ENCODE results near the gene RNF5.
"Not testable (repeated sequence)": the region's sequence is repeated elsewhere in the genome, so short reads cannot be mapped to it uniquely, and the experiment has no call there.

RNF5 gene

DNA sequence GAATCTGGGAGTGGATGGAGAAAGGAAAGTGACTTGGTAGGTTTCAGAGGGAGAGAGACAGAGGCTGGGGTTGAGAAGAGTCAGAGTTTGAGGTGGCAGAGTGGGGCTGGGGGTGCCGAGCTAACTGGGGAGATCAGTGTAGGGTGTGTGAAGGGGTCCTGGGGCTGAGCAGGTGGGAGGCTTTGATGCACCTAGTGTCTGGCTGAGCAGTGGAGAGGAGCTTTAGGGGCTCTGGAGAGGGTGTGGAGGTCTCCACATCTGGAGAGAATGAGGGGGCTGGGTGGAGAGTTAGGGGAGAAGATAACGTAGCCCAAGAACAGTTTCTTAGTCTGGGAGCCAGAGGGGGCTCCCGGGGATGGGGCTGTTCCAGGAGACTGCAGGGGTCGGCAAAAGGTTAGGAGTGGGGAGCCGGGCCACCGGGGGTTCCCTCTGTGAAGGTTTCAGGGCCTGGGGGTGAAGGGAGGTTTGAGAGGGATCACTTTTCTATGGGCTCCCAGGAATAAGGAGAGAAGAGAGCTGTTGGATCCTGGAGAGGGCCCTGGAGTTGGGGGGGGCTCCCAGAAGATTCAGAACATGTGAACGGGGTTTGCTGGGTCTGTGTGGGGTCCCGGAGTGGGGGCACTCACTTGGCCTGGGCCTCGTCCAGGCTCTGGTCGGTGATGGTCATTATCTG, 11.0 kb downstream of the RNF5 start:
- no peak for DNase-seq (ENCODE audit: low read depth, low spot score)

DNA sequence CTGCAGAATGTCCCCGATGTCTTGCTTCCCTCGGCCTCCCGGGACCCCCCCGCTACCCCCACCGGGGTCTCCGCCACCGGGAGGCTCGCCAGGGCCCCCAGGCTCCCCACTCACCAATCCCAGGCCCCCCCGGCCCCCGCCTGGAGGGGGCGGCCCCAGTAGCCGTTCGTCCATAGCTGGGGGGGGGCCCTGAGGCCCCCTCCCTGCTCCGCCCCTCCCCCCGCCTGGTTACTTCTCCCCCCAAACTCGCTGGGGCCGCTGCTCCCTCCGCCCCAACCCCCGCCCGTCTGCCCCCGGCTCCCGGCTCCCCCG, 11.5 kb downstream of the RNF5 start:
- DNase-seq (ENCODE audit: low read depth, low spot score): no peak

DNA sequence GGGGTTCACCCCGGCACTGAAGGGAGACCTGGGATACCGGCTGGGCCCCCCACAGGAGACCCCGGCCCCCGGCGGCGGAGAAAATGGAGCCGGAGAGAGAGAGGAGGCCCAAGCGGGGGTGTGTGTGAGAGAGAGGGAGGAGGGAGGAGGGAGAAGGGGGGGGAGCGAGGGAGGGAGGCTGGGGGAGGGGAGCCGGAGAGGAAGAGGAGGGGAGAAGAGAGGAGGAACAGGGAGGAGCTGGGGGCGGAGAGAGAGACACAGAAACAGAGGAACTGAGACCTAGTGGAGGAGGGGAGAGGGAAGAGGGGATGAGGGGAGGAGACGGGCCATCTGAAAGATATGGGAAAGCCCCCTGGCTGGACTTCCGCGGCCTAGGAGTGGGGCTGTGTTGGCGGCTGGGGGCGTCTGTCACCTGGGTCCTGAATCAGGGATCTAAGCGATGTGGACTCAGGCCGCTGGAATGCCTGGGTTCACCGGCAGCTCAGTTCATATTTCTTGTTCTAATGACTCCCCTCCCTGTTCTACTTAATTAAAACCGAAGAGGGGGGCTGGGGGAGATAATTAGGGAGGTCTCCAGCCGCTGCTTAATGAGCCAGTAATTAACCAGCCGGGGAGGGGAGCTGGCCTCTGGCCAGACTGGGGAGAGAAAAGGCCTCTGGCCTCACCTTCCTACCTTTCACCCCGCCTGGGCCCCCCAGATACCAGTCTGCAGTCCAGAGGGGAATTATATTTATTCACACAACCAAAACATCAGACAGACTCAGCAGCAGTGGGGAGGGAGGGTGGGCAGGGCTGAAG, 12.0 kb downstream of the RNF5 start, which contains the start of gene PBX2:
PBX2 (minus strand) TSS at position 149 of the 798 bp plus-strand sequence. CDS start 287 bp downstream, outside the sequence.
- DNase-seq (ENCODE audit: low read depth, low spot score): peak; percentile 62

DNA sequence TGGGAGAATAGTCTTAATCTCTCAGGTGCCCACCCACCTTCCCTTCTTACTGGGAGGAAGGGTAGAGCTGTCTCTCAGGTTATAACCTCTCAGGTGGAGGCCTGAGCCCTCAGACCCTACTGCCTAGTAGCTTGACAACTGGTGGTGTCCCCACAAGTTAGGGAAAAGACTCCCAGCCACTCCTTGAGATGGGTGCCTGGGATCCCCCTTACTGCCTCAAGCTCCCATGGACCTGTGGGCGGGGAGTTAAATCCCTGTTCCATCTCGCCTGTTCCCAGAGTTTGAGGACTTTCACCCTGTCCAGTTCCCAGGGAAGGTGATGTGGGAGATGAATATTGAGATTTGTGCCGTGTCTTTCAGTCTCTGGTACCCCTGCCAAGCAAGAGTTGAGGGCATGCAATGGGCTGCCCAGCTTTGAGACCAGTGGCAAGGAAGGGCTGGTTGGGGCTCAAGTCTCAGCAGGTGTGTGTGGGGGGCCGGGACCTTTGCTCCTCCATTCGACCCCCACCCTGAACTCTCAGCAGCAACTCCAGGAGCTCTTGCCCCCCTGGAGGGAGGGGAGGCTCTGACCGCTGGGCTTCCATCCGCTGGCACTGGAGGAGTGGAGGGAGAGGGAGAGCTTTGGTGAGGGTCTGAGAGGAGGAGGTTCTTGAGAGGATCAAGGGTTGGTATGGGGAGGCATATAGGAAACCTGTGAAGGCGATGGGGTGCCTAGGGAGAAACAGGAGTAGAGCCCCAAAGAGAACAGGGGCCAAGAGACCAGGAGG, 12.9 kb downstream of the RNF5 start:
- DNase-seq (ENCODE audit: low read depth, low spot score): no peak

GRCh38 chr6:32191696-32192607, 13.7 kb downstream of the RNF5 start:
- no peak for DNase-seq (ENCODE audit: low read depth, low spot score)

DNA sequence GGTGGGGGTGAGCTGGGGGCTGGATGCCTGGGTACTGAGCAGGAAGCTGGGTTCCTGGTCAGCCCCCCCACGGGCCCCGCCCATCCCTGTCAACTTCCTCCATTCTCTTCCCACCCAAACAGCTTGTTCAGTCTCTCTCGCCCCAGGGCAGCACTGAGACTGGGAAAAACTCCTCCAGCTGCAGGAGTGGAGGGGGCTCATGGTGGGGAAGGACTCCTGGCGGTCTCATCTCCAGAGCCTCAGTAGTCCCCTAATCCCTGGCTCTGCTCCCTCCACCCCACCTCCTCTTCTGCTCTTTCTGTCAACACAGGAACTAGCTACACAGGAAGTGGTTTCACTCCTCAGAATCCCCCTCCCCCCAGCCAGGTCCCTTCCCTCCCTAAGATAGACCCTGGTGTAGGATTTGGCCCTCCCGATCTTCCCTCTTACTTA, 14.4 kb downstream of the RNF5 start, which contains the start of gene GPSM3:
GPSM3 (minus strand) TSS at position 36 of the 432 bp plus-strand sequence. CDS start 130 bp downstream, outside the sequence.
- DNase-seq (ENCODE audit: low read depth, low spot score): no peak

DNA sequence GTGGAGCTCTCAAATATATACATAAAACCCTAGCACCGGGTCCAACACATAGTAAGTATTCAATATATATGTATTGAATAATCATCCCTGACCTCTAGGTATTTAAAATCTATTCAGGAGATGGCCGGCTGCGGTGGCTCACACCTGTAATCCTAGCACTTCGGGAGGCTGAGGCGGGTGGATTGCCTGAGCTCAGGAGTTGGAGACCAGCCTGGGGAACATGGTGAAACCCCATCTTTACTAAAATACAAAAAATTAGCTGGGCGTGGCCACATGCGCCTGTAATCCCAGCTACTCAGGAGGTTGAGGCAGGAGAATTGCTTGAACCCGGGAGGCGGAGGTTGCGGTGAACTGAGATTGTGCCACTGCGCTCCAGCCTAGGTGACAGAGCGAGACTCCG, 14.9 kb downstream of the RNF5 start:
- DNase-seq (ENCODE audit: low read depth, low spot score): not testable (repeated sequence)

GRCh38 chr6:32194388-32194787, 16.2 kb downstream of the RNF5 start:
- DNase-seq (ENCODE audit: low read depth, low spot score): no peak

DNA sequence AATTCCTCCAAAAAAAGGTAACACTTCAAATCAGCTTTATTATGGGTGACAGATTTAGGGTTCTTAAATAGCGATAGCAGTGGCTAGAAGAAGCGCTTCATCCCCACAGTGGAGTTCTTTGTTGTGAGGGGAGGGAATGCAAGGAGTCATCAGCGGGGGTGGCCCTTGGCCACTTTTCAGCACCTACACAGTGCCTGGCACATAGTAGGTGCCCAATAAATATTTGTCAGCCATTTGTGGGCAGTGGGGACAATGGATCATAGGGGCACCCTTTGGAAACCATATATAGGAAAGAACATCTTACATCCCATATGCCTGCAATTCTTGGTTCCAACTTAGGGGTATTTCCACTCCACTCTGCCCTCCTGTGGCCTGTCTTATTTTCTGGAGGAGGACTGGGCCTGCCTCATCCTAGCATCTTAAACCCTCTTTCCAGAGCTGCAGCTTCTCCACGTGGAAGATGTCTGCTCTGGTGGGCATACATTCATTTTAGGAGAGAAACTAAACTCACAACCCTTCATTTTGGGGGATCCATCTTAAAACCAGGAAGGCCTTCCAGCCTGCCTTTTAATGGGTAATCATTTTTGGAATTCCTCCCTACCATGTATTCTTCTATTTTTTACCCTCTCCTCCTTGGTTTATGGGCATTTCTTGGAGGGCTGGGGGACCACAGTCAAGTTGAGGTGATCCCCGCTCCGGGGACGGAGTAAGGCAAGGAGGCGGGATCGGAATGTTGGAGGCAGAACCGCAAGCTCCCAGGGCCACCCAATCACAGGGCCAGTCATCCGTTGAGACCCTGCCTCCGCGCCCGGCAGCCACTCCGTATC, 16.8 kb downstream of the RNF5 start:
- no peak for DNase-seq (ENCODE audit: low read depth, low spot score)

- peak; percentile 99 for DNase-seq (ENCODE audit: low read depth, low spot score)
These were observed 17.4 kb downstream of the RNF5 start for GRCh38 chr6:32195652-32195901.

- DNase-seq (ENCODE audit: low read depth, low spot score): no peak
These were observed 17.9 kb downstream of the RNF5 start for GRCh38 chr6:32195902-32196681.

GRCh38 chr6:32196682-32197616, 18.7 kb downstream of the RNF5 start:
- DNase-seq (ENCODE audit: low read depth, low spot score): no peak

DNA sequence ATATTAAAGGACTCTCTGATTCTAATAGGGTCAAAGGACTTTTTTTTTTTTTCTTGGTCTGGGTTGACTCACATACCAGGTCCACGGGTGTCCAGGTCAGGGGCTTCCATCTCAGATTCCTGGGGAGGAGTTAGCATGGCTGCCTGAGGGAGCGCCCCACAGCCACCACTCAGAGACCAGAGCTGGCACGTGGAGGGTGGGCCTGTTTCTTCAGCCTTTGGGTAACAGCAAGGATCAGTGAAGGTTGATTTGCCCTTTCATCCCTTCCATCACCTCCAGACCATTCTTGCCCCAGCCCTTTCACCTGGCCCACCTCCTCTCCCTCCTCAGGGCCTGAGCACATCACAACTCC, 20.1 kb downstream of the RNF5 start:
- no peak for DNase-seq (ENCODE audit: low read depth, low spot score)

GRCh38 chr6:32198866-32199265, 20.7 kb downstream of the RNF5 start:
- no peak for DNase-seq (ENCODE audit: low read depth, low spot score)

- DNase-seq (ENCODE audit: low read depth, low spot score): no peak
These were observed 22.7 kb downstream of the RNF5 start for GRCh38 chr6:32200711-32201475.

DNA sequence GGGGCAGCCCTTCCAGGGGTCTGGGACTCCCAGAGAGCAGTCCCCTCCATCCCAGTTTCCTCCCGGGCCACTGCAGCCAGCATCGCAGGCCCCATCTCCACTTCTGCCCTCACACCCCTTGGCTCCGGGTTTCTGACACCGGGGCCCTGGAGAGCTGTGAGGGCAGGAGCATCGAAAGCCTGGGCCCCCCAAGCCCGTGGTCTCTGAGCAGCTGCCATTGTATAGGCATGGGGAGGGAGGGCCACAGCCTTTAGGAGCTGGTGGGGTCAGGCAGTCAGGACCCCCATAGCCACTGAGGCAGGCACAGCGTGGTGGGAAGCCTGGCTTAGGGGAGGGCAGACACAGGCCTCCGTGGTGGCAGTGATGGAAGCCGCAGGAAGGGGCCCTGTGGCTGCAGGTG, 24.0 kb downstream of the RNF5 start:
- DNase-seq (ENCODE audit: low read depth, low spot score): no peak

GRCh38 chr6:32203426-32204267, 25.4 kb downstream of the RNF5 start:
- no peak for DNase-seq (ENCODE audit: low read depth, low spot score)
